ENCODE measurements around the gene MYLK2.

Gene MYLK2

GRCh38 chr20:31841928-31842327 lies 22.8 kb downstream of the MYLK2 start:
- H3K27ac ChIP-seq (ENCODE audit: low read depth in 2 of 2, low read length in 2 of 2) = no peak overlapping the region
- H3K4me3 ChIP-seq (ENCODE audit: low read length in 2 of 2) = no peak overlapping the region
- no peaks in the 10 kb centered on the region for H3K36me3 ChIP-seq (ENCODE audit: control insufficient read depth in 2 of 2, insufficient read depth in 2 of 2, low read length in 2 of 2)
- H3K27me3 ChIP-seq (ENCODE audit: control insufficient read depth in 2 of 2, insufficient read depth in 2 of 2, low read length in 2 of 2) = no peaks in the 10 kb centered on the region
- H3K4me1 ChIP-seq (ENCODE audit: control insufficient read depth in 2 of 2, insufficient read depth in 2 of 2, low read length in 2 of 2) = peaks cover under 1 to 3% of the 10 kb centered on the region in 2 donors
- no peaks in the 10 kb centered on the region for H3K9me3 ChIP-seq (ENCODE audit: control insufficient read depth in 2 of 2, low read length in 2 of 2)
- H3K9ac ChIP-seq (ENCODE audit: low read depth in 1 of 2, low read length in 2 of 2) = no peak overlapping the region

- Histone ChIP-seq H3K9ac (ENCODE audit: low read depth in 1 of 2, low read length in 2 of 2) (no peak overlapping the region), H3K27me3 (ENCODE audit: control insufficient read depth in 2 of 2, insufficient read depth in 2 of 2, low read length in 2 of 2) (no peaks in the 10 kb centered on the region), H3K9me3 (ENCODE audit: control insufficient read depth in 2 of 2, low read length in 2 of 2) (no peaks in the 10 kb centered on the region), H3K27ac (ENCODE audit: low read depth in 2 of 2, low read length in 2 of 2) (no peak overlapping the region), H3K36me3 (ENCODE audit: control insufficient read depth in 2 of 2, insufficient read depth in 2 of 2, low read length in 2 of 2) (no peaks in the 10 kb centered on the region), H3K4me1 (ENCODE audit: control insufficient read depth in 2 of 2, insufficient read depth in 2 of 2, low read length in 2 of 2) (peaks cover 0 to 2% of the 10 kb centered on the region in 2 donors), H3K4me3 (ENCODE audit: low read length in 2 of 2) (no peak overlapping the region)
These were observed 23.5 kb downstream of the MYLK2 start for GRCh38 chr20:31842471-31843157.

- Histone ChIP-seq H3K36me3 (ENCODE audit: control insufficient read depth in 2 of 2, insufficient read depth in 2 of 2, low read length in 2 of 2) (no peaks in the 10 kb centered on the region), H3K9me3 (ENCODE audit: control insufficient read depth in 2 of 2, low read length in 2 of 2) (no peaks in the 10 kb centered on the region), H3K27me3 (ENCODE audit: control insufficient read depth in 2 of 2, insufficient read depth in 2 of 2, low read length in 2 of 2) (no peaks in the 10 kb centered on the region), H3K27ac (ENCODE audit: low read depth in 2 of 2, low read length in 2 of 2) (no peak overlapping the region), H3K9ac (ENCODE audit: low read depth in 1 of 2, low read length in 2 of 2) (no peak overlapping the region), H3K4me1 (ENCODE audit: control insufficient read depth in 2 of 2, insufficient read depth in 2 of 2, low read length in 2 of 2) (no peaks in the 10 kb centered on the region), H3K4me3 (ENCODE audit: low read length in 2 of 2) (no peak overlapping the region)
These were observed 24.1 kb downstream of the MYLK2 start for GRCh38 chr20:31843288-31843687.

- H3K27ac ChIP-seq (ENCODE audit: low read depth in 2 of 2, low read length in 2 of 2) = no peak overlapping the region
These were observed 24.7 kb downstream of the MYLK2 start for GRCh38 chr20:31843881-31844280.

GRCh38 chr20:31844737-31845299 lies 25.7 kb downstream of the MYLK2 start:
- Histone ChIP-seq H3K27me3 (ENCODE audit: control insufficient read depth in 2 of 2, insufficient read depth in 2 of 2, low read length in 2 of 2) (peaks cover 2% of the 10 kb centered on the region in 2 donors), H3K9ac (ENCODE audit: low read depth in 1 of 2, low read length in 2 of 2) (peak overlapping the region in 1 of 2 donors; percentile 10), H3K4me3 (ENCODE audit: low read length in 2 of 2) (no peak overlapping the region), H3K9me3 (ENCODE audit: control insufficient read depth in 2 of 2, low read length in 2 of 2) (no peaks in the 10 kb centered on the region), H3K27ac (ENCODE audit: low read depth in 2 of 2, low read length in 2 of 2) (no peak overlapping the region), H3K4me1 (ENCODE audit: control insufficient read depth in 2 of 2, insufficient read depth in 2 of 2, low read length in 2 of 2) (peaks cover 0 to 2% of the 10 kb centered on the region in 2 donors), H3K36me3 (ENCODE audit: control insufficient read depth in 2 of 2, insufficient read depth in 2 of 2, low read length in 2 of 2) (no peaks in the 10 kb centered on the region)

More at GRCh38 chr20:31843881-31844280, 24.7 kb downstream of the MYLK2 start:
- no peaks in the 10 kb centered on the region for H3K4me1 ChIP-seq (ENCODE audit: control insufficient read depth in 2 of 2, insufficient read depth in 2 of 2, low read length in 2 of 2)
- peak overlapping the region in 1 of 2 donors; percentile 20 for H3K4me3 ChIP-seq (ENCODE audit: low read length in 2 of 2)
- no peak overlapping the region for H3K9ac ChIP-seq (ENCODE audit: low read depth in 1 of 2, low read length in 2 of 2)
- H3K27me3 ChIP-seq (ENCODE audit: control insufficient read depth in 2 of 2, insufficient read depth in 2 of 2, low read length in 2 of 2) = no peaks in the 10 kb centered on the region
- H3K9me3 ChIP-seq (ENCODE audit: control insufficient read depth in 2 of 2, low read length in 2 of 2) = no peaks in the 10 kb centered on the region
- H3K36me3 ChIP-seq (ENCODE audit: control insufficient read depth in 2 of 2, insufficient read depth in 2 of 2, low read length in 2 of 2) = no peaks in the 10 kb centered on the region

GRCh38 chr20:31845300-31845863 lies 26.2 kb downstream of the MYLK2 start, which contains the start of gene FOXS1:
TSS of gene FOXS1 (minus strand) at chr20:31845604. CDS start at chr20:31845542, 62 bp downstream.
- Histone ChIP-seq H3K27ac (ENCODE audit: low read depth in 2 of 2, low read length in 2 of 2) (no peak within 1 kb of the TSS), H3K9me3 (ENCODE audit: control insufficient read depth in 2 of 2, low read length in 2 of 2) (no peaks in the 10 kb centered on the region), H3K36me3 (ENCODE audit: control insufficient read depth in 2 of 2, insufficient read depth in 2 of 2, low read length in 2 of 2) (no peaks in the 10 kb centered on the region), H3K4me1 (ENCODE audit: control insufficient read depth in 2 of 2, insufficient read depth in 2 of 2, low read length in 2 of 2) (peaks cover 0 to 2% of the 10 kb centered on the region in 2 donors), H3K4me3 (ENCODE audit: low read length in 2 of 2) (no peak within 1 kb of the TSS), H3K9ac (ENCODE audit: low read depth in 1 of 2, low read length in 2 of 2) (peak within 1 kb of the TSS in 1 of 2 donors; percentile 10), H3K27me3 (ENCODE audit: control insufficient read depth in 2 of 2, insufficient read depth in 2 of 2, low read length in 2 of 2) (peaks cover 2 to 5% of the 10 kb centered on the region in 2 donors)

- Histone ChIP-seq H3K9me3 (ENCODE audit: control insufficient read depth in 2 of 2, low read length in 2 of 2) (no peaks in the 10 kb centered on the region), H3K36me3 (ENCODE audit: control insufficient read depth in 2 of 2, insufficient read depth in 2 of 2, low read length in 2 of 2) (no peaks in the 10 kb centered on the region), H3K27me3 (ENCODE audit: control insufficient read depth in 2 of 2, insufficient read depth in 2 of 2, low read length in 2 of 2) (peaks cover 5 to 15% of the 10 kb centered on the region in 2 donors), H3K27ac (ENCODE audit: low read depth in 2 of 2, low read length in 2 of 2) (no peak overlapping the region), H3K4me1 (ENCODE audit: control insufficient read depth in 2 of 2, insufficient read depth in 2 of 2, low read length in 2 of 2) (peaks cover 0 to 2% of the 10 kb centered on the region in 2 donors), H3K4me3 (ENCODE audit: low read length in 2 of 2) (no peak overlapping the region), H3K9ac (ENCODE audit: low read depth in 1 of 2, low read length in 2 of 2) (no peak overlapping the region)
These were observed 27.6 kb downstream of the MYLK2 start for GRCh38 chr20:31846793-31847138.

- Histone ChIP-seq H3K36me3 (ENCODE audit: control insufficient read depth in 2 of 2, insufficient read depth in 2 of 2, low read length in 2 of 2) (no peaks in the 10 kb centered on the region), H3K4me3 (ENCODE audit: low read length in 2 of 2) (no peak overlapping the region), H3K27me3 (ENCODE audit: control insufficient read depth in 2 of 2, insufficient read depth in 2 of 2, low read length in 2 of 2) (peaks cover 5 to 15% of the 10 kb centered on the region in 2 donors)
These were observed 29.2 kb downstream of the MYLK2 start for GRCh38 chr20:31848088-31848999.

GRCh38 chr20:31849306-31849930 lies 30.3 kb downstream of the MYLK2 start:
- peaks cover 0 to 2% of the 10 kb centered on the region in 2 donors for H3K4me1 ChIP-seq (ENCODE audit: control insufficient read depth in 2 of 2, insufficient read depth in 2 of 2, low read length in 2 of 2)

More at GRCh38 chr20:31848088-31848999, 29.2 kb downstream of the MYLK2 start:
- Histone ChIP-seq H3K9me3 (ENCODE audit: control insufficient read depth in 2 of 2, low read length in 2 of 2) (no peaks in the 10 kb centered on the region), H3K27ac (ENCODE audit: low read depth in 2 of 2, low read length in 2 of 2) (no peak overlapping the region), H3K9ac (ENCODE audit: low read depth in 1 of 2, low read length in 2 of 2) (no peak overlapping the region), H3K4me1 (ENCODE audit: control insufficient read depth in 2 of 2, insufficient read depth in 2 of 2, low read length in 2 of 2) (peaks cover 0 to 2% of the 10 kb centered on the region in 2 donors)

More at GRCh38 chr20:31849306-31849930, 30.3 kb downstream of the MYLK2 start:
- Histone ChIP-seq H3K4me3 (ENCODE audit: low read length in 2 of 2) (no peak overlapping the region), H3K9ac (ENCODE audit: low read depth in 1 of 2, low read length in 2 of 2) (no peak overlapping the region), H3K36me3 (ENCODE audit: control insufficient read depth in 2 of 2, insufficient read depth in 2 of 2, low read length in 2 of 2) (no peaks in the 10 kb centered on the region), H3K27me3 (ENCODE audit: control insufficient read depth in 2 of 2, insufficient read depth in 2 of 2, low read length in 2 of 2) (peaks cover 5 to 17% of the 10 kb centered on the region in 2 donors), H3K27ac (ENCODE audit: low read depth in 2 of 2, low read length in 2 of 2) (no peak overlapping the region), H3K9me3 (ENCODE audit: control insufficient read depth in 2 of 2, low read length in 2 of 2) (no peaks in the 10 kb centered on the region)
